Thyroid gland (tissue), 4 donors: ENCODE measurements around the gene FGF11.

Experiments used
- POLR2A ChIP-seq, 2 donors: fragments of 450-650 bp; IDR thresholded peaks; one replicate each; pipeline ENCODE4 v1.6.1; 2017; ENCODE audit warnings: antibody characterized with exemption in 2 of 2, mild to moderate bottlenecking in 2 of 2, moderate library complexity in 1 of 2
- TF ChIP-seq, protein P1 (sequence below), 6 experiments: fragments of 200-600 bp in 3 of 6; fragments of 450-650 bp in 3 of 6; sonication (generic) in 3 of 6; IDR thresholded peaks; one replicate each; pipeline ENCODE4 v1.5.1; 2016 to 2019; ENCODE audit warnings: antibody characterized with exemption in 6 of 6, mild to moderate bottlenecking in 2 of 6, inconsistent platforms in 1 of 6, moderate library complexity in 1 of 6

DNA sequence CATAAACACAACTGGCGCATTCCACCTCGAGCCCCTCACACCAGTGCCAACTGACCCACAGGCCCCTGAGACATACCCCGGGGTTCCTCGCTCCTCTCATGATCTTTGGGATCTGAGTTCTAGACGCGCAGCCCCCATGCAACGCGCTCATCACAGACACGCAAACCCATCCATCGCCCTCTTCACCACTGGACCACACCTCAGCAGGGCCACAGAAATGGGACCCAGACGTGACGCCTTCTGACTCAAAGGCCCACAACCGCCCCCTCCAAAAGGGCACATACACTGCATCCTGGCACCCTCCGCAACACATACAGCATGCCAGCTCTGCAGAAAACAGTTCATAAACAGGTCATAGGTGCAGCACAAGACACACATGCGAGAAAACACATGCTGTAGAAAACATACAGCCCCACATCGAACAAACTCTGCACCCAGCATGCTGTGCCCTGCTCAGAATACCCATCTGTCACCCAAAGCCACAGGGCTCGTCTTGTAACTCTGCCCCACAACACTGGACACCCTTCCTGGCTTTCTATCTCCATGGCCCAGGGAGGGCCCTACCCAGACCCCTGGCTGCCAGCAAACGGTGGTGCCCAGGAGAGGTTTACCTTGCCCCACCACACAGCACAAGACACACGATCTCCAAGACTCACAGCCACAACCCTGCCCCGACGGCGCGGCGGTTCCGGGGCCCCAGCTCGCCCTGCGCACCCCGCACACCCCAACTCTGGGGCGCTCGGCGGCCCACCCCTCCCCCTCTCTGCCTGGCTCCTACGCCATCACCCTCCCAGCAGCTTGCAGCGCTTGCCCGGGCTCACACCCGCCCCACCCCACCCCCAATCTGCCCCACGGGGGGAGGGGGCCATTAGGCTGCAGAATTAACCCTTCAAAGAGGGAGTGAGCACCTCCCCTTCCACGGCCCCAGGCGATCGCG, 39.2 kb downstream of the FGF11 start:
- TF ChIP-seq, protein P1, sequence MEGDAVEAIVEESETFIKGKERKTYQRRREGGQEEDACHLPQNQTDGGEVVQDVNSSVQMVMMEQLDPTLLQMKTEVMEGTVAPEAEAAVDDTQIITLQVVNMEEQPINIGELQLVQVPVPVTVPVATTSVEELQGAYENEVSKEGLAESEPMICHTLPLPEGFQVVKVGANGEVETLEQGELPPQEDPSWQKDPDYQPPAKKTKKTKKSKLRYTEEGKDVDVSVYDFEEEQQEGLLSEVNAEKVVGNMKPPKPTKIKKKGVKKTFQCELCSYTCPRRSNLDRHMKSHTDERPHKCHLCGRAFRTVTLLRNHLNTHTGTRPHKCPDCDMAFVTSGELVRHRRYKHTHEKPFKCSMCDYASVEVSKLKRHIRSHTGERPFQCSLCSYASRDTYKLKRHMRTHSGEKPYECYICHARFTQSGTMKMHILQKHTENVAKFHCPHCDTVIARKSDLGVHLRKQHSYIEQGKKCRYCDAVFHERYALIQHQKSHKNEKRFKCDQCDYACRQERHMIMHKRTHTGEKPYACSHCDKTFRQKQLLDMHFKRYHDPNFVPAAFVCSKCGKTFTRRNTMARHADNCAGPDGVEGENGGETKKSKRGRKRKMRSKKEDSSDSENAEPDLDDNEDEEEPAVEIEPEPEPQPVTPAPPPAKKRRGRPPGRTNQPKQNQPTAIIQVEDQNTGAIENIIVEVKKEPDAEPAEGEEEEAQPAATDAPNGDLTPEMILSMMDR (IDR thresholded peaks at IDR 0.05): no peak
- TF ChIP-seq POLR2A (IDR thresholded peaks at IDR 0.05): no peak
